HepG2 (cell line): ENCODE measurements around the gene UGT1A8. TPM values are rescaled to one million over a fixed set of nuclear protein-coding genes. Genes with fewer than 3 reads are reported as not detected.
"Not testable (repeated sequence)": the region's sequence is repeated elsewhere in the genome, so short reads cannot be mapped to it uniquely, and the experiment has no call there.

Source experiments
- ARNTL ChIP-seq: sonication (generic); formaldehyde crosslinking; IDR thresholded peaks from 2 replicates; pipeline ENCODE4 v1.4.0; 2020; ENCODE audit warnings: mild to moderate bottlenecking, missing genetic modification reagents
- CBX1 ChIP-seq: IDR thresholded peaks from one replicate; pipeline ENCODE4 v1.6.1; 2016; ENCODE audit warnings: antibody characterized with exemption, low read depth
- ELF3 ChIP-seq: IDR thresholded peaks from 2 replicates; pipeline ENCODE4 v1.6.1; 2016; ENCODE audit warnings: missing genetic modification reagents, missing compliant biosample characterization
- GFI1 ChIP-seq: sonication (generic); formaldehyde crosslinking; IDR thresholded peaks from 2 replicates; pipeline ENCODE4 v1.5.0; 2020; ENCODE audit warnings: missing genetic modification reagents, mild to moderate bottlenecking, borderline replicate concordance
- GZF1 ChIP-seq: sonication (generic); formaldehyde crosslinking; IDR thresholded peaks from 2 replicates; pipeline ENCODE4 v1.5.1; 2020; ENCODE audit warnings: mild to moderate bottlenecking, missing genetic modification reagents
- KDM2A ChIP-seq: sonication (generic); formaldehyde crosslinking; IDR thresholded peaks from 2 replicates; pipeline ENCODE4 v1.4.0; 2020; ENCODE audit warnings: low read depth, missing genetic modification reagents, borderline replicate concordance
- MAZ ChIP-seq, 2 experiments: sonication (generic) in 1 of 2; formaldehyde crosslinking in 1 of 2; IDR thresholded peaks; 2 replicates each; pipeline versions ENCODE4 v1.5.0 to v1.6.1; 2012 to 2020; ENCODE audit warnings: low read depth in 2 of 2, mild to moderate bottlenecking in 2 of 2, borderline replicate concordance in 1 of 2, improper control_type of control experiment in 1 of 2, low read length in 1 of 2, missing genetic modification reagents in 1 of 2, moderate library complexity in 1 of 2
- PHF8 ChIP-seq: sonication (generic); formaldehyde crosslinking; IDR thresholded peaks from 2 replicates; pipeline ENCODE4 v1.5.0; 2020; ENCODE audit warnings: missing genetic modification reagents
- SOX6 ChIP-seq, 2 experiments: fragments of 450-650 bp in 1 of 2; sonication (generic) in 1 of 2; formaldehyde crosslinking in 1 of 2; IDR thresholded peaks; 2 replicates each; pipeline versions ENCODE4 v1.4.0 to v1.6.1; 2017 to 2020; ENCODE audit warnings: antibody characterized with exemption in 1 of 2, mild to moderate bottlenecking in 1 of 2, missing genetic modification reagents in 1 of 2
- SP5 ChIP-seq: IDR thresholded peaks from 2 replicates; pipeline ENCODE4 v1.6.1; 2016; ENCODE audit warnings: low read depth, borderline replicate concordance
- SRY ChIP-seq: sonication (generic); formaldehyde crosslinking; IDR thresholded peaks from 2 replicates; pipeline ENCODE4 v1.8.0; 2022; ENCODE audit warnings: mild to moderate bottlenecking, missing genetic modification reagents
- ZFP1 ChIP-seq: IDR thresholded peaks from 2 replicates; pipeline ENCODE4 v1.6.1; 2016
- ZNF274 ChIP-seq: sonication (generic); formaldehyde crosslinking; IDR thresholded peaks from 2 replicates; pipeline ENCODE4 v1.5.1; 2020; ENCODE audit warnings: mild to moderate bottlenecking, missing genetic modification reagents
- ZNF317 ChIP-seq: sonication (generic); formaldehyde crosslinking; IDR thresholded peaks from 2 replicates; pipeline ENCODE4 v1.5.0; 2020; ENCODE audit warnings: mild to moderate bottlenecking, missing genetic modification reagents
- ZNF331 ChIP-seq: sonication (generic); formaldehyde crosslinking; IDR thresholded peaks from 2 replicates; pipeline ENCODE4 v1.4.0; 2020; ENCODE audit warnings: missing genetic modification reagents
- ZNF644 ChIP-seq: IDR thresholded peaks from 2 replicates; pipeline ENCODE4 v1.6.1; 2016; ENCODE audit warnings: low read depth
- ZNF670 ChIP-seq: sonication (generic); formaldehyde crosslinking; IDR thresholded peaks from 2 replicates; pipeline ENCODE4 v1.8.0; 2022; ENCODE audit warnings: mild to moderate bottlenecking, missing genetic modification reagents, borderline replicate concordance
- ZNF724P ChIP-seq: sonication (generic); formaldehyde crosslinking; IDR thresholded peaks from 2 replicates; pipeline ENCODE4 v1.8.0; 2022; ENCODE audit warnings: missing genetic modification reagents, borderline replicate concordance
- polyA plus RNA-seq, 8 experiments: library from polyadenylated mRNA; depleted of rRNA in 3 of 8; stranded (reverse) in 7 of 8; unstranded in 1 of 8; fragments of >200 nt; fragmentation: Illumina TruSeq in 4 of 8; extraction: Trizol in 4 of 8; gene quantifications; 2 replicates each; pipeline versions ENCODE4 v1.2.1 to v1.2.3, GENCODE V29; 2011 to 2016; ENCODE audit warnings: low read depth in 4 of 8, missing spikeins in 1 of 8, mixed read lengths in 1 of 8; ENCODE audit not compliant: insufficient read depth in 1 of 8
- total RNA-seq, 5 experiments: library from RNA; depleted of rRNA; stranded (reverse); fragments of >200 nt; fragmentation: Illumina TruSeq; extraction: Trizol; gene quantifications; 2 replicates each; pipeline ENCODE4 v1.2.3, GENCODE V29; 2016; ENCODE audit warnings: low read depth in 1 of 5
- TF ChIP-seq, protein P1 (sequence below): sonication (generic); formaldehyde crosslinking; IDR thresholded peaks from 2 replicates; pipeline ENCODE4 v1.4.0; 2020; ENCODE audit warnings: missing genetic modification reagents
- TF ChIP-seq, protein P2 (sequence below): sonication (generic); formaldehyde crosslinking; IDR thresholded peaks from 2 replicates; pipeline ENCODE4 v1.4.0; 2020; ENCODE audit warnings: missing genetic modification reagents, borderline replicate concordance
- TF ChIP-seq, protein P3 (sequence below): sonication (generic); formaldehyde crosslinking; conservative IDR thresholded peaks from 2 replicates; pipeline ENCODE4 v1.4.0; 2020; ENCODE audit warnings: mild to moderate bottlenecking, missing genetic modification reagents, moderate library complexity

The UGT1A8 gene
- total and polyA plus RNA-seq, 2 of the 13 experiments (the other 11 are each of a cell fraction or from before 2014, with no cell fraction given), result not detected

DNA sequence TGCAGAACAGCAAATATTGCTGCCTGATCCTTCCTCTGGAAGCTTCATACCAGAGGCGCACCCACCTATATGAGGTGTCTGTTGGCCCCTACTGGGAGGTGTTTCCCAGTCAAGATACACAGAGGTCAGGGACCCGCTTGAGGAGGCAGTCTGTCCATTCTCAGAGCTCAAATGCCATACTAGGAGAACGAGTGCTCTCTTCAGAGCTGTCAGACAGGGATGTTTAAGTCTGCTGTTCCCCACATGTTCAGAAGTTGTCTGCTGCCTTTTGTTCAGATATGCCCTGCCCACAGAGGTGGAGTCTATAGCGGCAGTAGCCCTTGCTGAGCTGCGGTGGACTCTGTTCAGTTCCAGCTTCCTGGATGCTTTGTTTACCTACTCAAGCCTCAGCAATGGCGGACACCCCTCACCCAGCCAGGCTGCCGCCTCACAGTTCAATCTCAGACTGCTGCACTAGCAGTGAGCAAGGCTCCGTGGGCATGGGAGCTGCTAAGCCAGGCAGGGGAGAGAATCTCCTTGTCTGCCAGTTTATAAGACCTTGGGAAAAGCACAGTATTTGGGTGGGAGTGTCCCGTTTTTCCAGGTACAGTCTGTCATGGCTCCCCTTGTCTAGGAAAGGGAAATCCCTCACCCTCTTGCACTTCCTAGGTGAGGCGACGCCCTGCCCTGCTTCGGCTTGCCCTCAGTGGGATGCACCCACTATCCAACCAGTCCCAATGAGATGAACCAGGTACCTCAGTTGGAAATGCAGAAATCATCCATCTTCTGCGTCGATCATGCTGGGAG, 119.6 kb downstream of the UGT1A8 start (continued):
- 0 out of 2 replicates have a peak, but pooled peaks have one; percentile 13 for TF ChIP-seq GFI1 (CRISPR knock-in tag)
- TF ChIP-seq GZF1 (CRISPR knock-in tag), result peak; percentile 58; the same call in 1 of the 2 replicates
- peak; percentile 76; the same call in 1 of the 2 replicates for TF ChIP-seq ZNF670 (CRISPR knock-in tag)
- peak; percentile 28; the same call in 1 of the 2 replicates for TF ChIP-seq ZNF317 (CRISPR knock-in tag)
- 0 out of 2 replicates have a peak, but pooled peaks have one; percentile 20 for TF ChIP-seq SP5 (CRISPR knock-in tag)
- TF ChIP-seq SOX6 (IDR thresholded peaks at IDR 0.05); MAZ (IDR thresholded peaks at IDR 0.05; ENCODE audit: borderline replicate concordance, low read depth, low read length): not testable (repeated sequence)
- peak; percentile 82 for TF ChIP-seq SOX6 (CRISPR knock-in tag; IDR thresholded peaks at IDR 0.05)
- TF ChIP-seq, protein P1, sequence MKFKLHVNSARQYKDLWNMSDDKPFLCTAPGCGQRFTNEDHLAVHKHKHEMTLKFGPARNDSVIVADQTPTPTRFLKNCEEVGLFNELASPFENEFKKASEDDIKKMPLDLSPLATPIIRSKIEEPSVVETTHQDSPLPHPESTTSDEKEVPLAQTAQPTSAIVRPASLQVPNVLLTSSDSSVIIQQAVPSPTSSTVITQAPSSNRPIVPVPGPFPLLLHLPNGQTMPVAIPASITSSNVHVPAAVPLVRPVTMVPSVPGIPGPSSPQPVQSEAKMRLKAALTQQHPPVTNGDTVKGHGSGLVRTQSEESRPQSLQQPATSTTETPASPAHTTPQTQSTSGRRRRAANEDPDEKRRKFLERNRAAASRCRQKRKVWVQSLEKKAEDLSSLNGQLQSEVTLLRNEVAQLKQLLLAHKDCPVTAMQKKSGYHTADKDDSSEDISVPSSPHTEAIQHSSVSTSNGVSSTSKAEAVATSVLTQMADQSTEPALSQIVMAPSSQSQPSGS (CRISPR knock-in tag), result 0 out of 2 replicates have a peak, but pooled peaks have one; percentile 41
- TF ChIP-seq ZNF274 (CRISPR knock-in tag), result peak; percentile 68; the same call in 1 of the 2 replicates
- TF ChIP-seq ELF3 (CRISPR knock-in tag), result peak; percentile 94
- 0 out of 2 replicates have a peak, but pooled peaks have one; percentile 16 for TF ChIP-seq PHF8
- TF ChIP-seq, protein P2, sequence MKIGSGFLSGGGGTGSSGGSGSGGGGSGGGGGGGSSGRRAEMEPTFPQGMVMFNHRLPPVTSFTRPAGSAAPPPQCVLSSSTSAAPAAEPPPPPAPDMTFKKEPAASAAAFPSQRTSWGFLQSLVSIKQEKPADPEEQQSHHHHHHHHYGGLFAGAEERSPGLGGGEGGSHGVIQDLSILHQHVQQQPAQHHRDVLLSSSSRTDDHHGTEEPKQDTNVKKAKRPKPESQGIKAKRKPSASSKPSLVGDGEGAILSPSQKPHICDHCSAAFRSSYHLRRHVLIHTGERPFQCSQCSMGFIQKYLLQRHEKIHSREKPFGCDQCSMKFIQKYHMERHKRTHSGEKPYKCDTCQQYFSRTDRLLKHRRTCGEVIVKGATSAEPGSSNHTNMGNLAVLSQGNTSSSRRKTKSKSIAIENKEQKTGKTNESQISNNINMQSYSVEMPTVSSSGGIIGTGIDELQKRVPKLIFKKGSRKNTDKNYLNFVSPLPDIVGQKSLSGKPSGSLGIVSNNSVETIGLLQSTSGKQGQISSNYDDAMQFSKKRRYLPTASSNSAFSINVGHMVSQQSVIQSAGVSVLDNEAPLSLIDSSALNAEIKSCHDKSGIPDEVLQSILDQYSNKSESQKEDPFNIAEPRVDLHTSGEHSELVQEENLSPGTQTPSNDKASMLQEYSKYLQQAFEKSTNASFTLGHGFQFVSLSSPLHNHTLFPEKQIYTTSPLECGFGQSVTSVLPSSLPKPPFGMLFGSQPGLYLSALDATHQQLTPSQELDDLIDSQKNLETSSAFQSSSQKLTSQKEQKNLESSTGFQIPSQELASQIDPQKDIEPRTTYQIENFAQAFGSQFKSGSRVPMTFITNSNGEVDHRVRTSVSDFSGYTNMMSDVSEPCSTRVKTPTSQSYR (CRISPR knock-in tag), result 0 out of 2 replicates have a peak, but pooled peaks have one; percentile 5
- peak; percentile 67; the same call in 1 of the 2 replicates for TF ChIP-seq SRY
- peak; percentile 81; the same call in 1 of the 2 replicates for TF ChIP-seq ZNF724P
- TF ChIP-seq ZNF644, result peak; percentile 81
- TF ChIP-seq, protein P3, sequence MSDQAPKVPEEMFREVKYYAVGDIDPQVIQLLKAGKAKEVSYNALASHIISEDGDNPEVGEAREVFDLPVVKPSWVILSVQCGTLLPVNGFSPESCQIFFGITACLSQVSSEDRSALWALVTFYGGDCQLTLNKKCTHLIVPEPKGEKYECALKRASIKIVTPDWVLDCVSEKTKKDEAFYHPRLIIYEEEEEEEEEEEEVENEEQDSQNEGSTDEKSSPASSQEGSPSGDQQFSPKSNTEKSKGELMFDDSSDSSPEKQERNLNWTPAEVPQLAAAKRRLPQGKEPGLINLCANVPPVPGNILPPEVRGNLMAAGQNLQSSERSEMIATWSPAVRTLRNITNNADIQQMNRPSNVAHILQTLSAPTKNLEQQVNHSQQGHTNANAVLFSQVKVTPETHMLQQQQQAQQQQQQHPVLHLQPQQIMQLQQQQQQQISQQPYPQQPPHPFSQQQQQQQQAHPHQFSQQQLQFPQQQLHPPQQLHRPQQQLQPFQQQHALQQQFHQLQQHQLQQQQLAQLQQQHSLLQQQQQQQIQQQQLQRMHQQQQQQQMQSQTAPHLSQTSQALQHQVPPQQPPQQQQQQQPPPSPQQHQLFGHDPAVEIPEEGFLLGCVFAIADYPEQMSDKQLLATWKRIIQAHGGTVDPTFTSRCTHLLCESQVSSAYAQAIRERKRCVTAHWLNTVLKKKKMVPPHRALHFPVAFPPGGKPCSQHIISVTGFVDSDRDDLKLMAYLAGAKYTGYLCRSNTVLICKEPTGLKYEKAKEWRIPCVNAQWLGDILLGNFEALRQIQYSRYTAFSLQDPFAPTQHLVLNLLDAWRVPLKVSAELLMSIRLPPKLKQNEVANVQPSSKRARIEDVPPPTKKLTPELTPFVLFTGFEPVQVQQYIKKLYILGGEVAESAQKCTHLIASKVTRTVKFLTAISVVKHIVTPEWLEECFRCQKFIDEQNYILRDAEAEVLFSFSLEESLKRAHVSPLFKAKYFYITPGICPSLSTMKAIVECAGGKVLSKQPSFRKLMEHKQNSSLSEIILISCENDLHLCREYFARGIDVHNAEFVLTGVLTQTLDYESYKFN (CRISPR knock-in tag), result peak; percentile 84
- TF ChIP-seq MAZ (CRISPR knock-in tag; IDR thresholded peaks at IDR 0.05; ENCODE audit: low read depth), result peak; percentile 40; the same call in 1 of the 2 replicates
- TF ChIP-seq ARNTL (CRISPR knock-in tag), result peak; percentile 62; the same call in 1 of the 2 replicates
- TF ChIP-seq ZNF331, result peak; percentile 40; the same call in 1 of the 2 replicates
- TF ChIP-seq ZFP1 (CRISPR knock-in tag), result peak; percentile 44; the same call in 1 of the 2 replicates
- TF ChIP-seq CBX1, result peak; percentile 69
- peak; percentile 60; the same call in 1 of the 2 replicates for TF ChIP-seq KDM2A (CRISPR knock-in tag)
